HG03095 (cell line): ENCODE data around the gene FCMR.
"Not testable (repeated sequence)": the region's sequence is repeated elsewhere in the genome, so short reads cannot be mapped to it uniquely, and the experiment has no call there.

Experiments used
- ATAC-seq: cut with Tn5 transposase; IDR thresholded peaks from one replicate; pipeline ENCODE4 v1.9.1; 2021; ENCODE audit warnings: moderate library complexity; ENCODE audit not compliant: unreplicated experiment

The FCMR gene

GRCh38 chr1:206880314-206880713 lies 41.4 kb downstream of the FCMR start:
- ATAC-seq = no peak

- ATAC-seq = no peak
Measured at GRCh38 chr1:206878456-206878855, 43.3 kb downstream of the FCMR start.

GRCh38 chr1:206875752-206876377 lies 45.9 kb downstream of the FCMR start:
- ATAC-seq = no peak

- no peak for ATAC-seq
Measured at GRCh38 chr1:206873603-206874188, 48.0 kb downstream of the FCMR start.

- no peak for ATAC-seq
Measured at GRCh38 chr1:206872139-206872538, 49.6 kb downstream of the FCMR start.

GRCh38 chr1:206868264-206868663 lies 53.5 kb downstream of the FCMR start:
- no peak for ATAC-seq

GRCh38 chr1:206867716-206868115 lies 54.0 kb downstream of the FCMR start:
- no peak for ATAC-seq

- ATAC-seq = no peak
Measured at GRCh38 chr1:206867239-206867638, 54.5 kb downstream of the FCMR start.

GRCh38 chr1:206866062-206866461 lies 55.7 kb downstream of the FCMR start:
- ATAC-seq = no peak

- no peak for ATAC-seq
Measured at GRCh38 chr1:206864939-206865671, 56.6 kb downstream of the FCMR start, which contains the start of gene IL20. Gene IL20 (plus strand): TSS chr1:206865623. CDS start chr1:206865853, 230 bp downstream.

GRCh38 chr1:206863266-206863665 lies 58.5 kb downstream of the FCMR start:
- ATAC-seq = no peak

- ATAC-seq = no peak
Measured at GRCh38 chr1:206860165-206860564, 61.6 kb downstream of the FCMR start.

GRCh38 chr1:206859082-206859521 lies 62.6 kb downstream of the FCMR start:
- no peak for ATAC-seq

GRCh38 chr1:206856674-206857464 lies 64.9 kb downstream of the FCMR start:
- ATAC-seq = no peak

- no peak for ATAC-seq
Measured at GRCh38 chr1:206855859-206856258, 65.9 kb downstream of the FCMR start.

- no peak for ATAC-seq
Measured at GRCh38 chr1:206854401-206855129, 67.2 kb downstream of the FCMR start.

GRCh38 chr1:206853696-206854095 lies 68.0 kb downstream of the FCMR start:
- ATAC-seq = not testable (repeated sequence)
